Cortex of kidney (tissue), 1 donor: ENCODE measurements around the gene HEPACAM.

Source experiments
- DNase-seq: peaks from one replicate; lab custom pipeline; 2025; lab: John Stamatoyannopoulos, UW

The HEPACAM gene

DNA sequence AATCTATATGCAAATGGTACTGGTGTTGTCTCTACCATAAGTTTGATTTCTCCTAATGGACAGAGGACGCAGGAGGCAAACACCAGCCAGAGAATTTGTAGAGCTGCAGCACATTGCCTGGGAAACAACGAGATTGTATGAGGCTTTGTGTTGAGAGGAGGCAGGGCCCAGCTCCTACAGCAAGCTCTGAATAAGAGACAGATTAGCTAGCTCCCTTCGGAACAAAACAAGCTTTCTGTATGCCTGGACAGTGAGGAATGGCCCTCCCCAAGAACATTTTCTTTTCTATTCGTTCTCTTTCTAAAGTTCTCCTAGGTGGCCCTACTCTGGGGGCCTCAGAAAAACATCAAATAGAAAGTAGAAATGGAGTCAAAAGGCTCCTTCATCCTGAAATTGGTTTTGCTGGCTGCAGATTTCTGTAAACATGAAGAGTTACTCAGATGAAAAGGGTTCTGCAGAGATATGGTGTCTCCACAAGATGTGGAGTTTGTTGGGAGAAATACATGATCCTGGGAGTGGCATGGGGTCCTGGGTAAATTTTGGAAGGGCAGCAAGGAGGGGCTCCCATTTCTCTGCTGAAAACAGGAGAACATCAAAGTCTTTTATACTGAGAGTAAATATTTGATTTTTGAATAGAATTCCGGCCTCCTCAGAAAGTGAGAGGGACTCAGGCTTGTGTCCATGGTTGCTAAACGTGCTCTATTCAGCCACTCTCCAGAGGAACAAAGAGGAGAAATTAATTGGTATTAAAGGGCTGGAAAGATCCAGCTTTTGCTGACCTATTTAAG, 6.8 kb upstream of the HEPACAM start:
- no peak for DNase-seq

DNA sequence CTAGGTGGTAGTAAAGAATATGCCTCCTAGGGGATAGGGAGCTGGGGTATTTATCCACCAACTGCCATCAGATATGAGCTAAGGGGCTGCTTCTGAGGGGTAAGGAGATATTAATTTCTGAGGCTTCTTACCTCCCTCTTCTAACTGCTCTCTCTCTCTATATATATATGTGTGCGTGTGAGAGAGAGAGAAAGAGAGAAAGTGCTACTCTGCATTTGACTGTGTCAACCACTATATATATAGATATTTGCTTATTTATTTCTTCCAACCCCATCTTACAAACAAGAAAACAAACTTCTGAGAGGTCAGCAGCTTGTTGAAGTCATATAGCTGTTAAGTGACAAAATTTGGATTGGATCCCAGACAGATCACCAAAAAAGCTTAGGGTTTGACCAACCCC, 5.9 kb upstream of the HEPACAM start:
- DNase-seq, result no peak

DNA sequence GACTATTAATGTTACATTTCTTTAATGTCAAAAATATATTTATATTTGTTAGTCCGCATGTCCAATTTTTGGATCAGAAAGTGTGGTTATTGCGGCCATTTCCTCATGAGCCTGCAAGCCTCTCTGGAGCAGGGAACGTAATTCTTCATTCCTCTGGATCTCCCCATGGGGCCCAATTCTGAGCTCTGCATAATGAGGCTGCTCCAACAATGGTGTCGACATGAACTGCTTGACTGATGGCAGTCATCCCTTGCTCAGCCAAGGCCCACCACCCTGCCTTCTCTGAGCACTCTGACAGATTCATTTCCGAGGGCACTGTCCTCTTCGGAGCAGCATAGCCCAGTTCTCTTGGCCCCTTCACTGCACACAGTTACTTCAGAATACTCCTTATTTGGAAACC, 3.1 kb upstream of the HEPACAM start:
- DNase-seq, result no peak

DNA sequence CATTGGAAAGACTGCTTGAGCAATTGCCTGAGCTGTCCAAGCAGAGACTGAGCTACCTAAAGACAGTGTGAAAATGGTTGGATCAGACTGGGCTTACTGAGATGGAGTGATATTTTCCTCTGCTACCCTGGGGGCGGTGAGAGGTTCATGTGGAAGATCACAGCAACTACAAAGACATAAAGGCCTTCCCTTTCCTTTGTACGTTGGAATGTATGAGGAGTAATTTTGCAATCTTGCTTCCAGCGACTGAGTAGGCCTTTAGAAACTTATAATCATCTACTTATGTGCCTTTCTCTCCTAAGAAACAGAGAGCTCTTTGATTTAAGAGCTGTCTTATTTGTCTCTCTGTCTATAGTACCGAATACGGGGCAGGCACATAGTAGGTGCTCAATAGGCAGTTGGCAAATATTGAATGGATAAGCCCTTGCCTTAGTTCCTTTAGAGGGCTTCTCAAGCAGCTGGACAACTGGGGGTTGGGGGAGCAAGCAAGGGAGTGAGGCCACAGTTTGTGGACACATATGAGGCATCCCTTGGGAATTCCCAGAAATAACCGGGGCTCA, 2.4 kb upstream of the HEPACAM start:
- DNase-seq, result no peak

DNA sequence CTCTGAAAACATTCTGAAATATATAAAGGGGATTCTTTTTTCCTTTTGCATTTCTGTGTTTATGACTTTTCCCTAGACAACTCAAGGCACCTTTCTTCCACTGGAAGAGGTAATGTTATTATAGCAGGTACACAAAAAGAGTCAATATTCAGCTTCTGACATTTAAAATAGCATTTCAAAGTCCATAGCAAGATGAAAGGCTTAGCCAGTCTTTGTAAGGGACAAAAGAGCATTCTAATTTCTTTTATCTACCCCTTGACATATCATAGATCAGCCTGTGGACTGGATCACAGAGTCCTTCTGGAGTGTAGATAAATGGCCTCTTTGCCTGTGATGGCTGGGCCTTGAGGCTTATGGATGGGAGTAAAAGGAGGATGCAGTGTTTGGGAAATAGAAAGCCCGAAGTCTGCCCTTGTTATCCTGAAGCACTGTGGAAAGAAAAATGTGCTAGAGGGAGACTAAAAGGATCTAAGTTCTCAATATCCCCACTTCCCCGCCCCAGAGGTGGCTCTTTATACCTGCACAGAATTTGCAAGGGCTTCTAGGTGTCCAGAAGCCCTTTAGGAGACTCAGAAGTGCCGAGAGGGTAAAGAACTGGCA, 1.6 kb upstream of the HEPACAM start:
- no peak for DNase-seq

DNA sequence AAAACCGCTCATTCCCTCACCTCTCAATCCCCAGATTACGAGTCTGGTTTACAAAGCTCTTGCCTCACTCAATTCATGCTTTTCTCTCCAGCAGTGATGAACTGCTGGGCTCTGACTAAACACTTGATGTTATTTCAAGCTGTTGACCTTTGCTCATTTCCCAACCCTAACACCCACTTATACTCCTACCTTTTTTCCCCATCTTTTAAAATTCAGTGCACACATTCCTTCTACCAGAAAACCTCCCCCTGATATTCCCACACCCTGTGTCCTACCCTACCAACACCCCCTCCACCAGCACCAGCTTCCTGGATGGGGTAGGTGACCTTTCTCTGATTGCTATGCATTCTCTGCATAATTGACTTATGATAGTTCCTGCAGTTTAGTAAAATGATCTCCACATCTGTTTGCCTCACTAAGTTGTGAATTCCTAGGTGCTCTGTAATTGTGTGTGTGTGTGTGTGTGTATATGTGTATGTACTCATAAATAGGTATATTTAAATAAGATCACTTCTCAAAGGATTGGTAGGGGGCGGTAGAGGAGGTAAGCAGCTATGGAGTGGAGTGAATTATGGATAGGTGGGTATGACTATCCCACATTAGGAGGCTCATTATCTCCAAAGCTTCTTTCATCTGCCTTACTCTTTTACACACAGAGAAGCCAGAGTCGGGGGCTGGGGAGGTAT, 842 bp downstream of the HEPACAM start:
- no peak for DNase-seq

DNA sequence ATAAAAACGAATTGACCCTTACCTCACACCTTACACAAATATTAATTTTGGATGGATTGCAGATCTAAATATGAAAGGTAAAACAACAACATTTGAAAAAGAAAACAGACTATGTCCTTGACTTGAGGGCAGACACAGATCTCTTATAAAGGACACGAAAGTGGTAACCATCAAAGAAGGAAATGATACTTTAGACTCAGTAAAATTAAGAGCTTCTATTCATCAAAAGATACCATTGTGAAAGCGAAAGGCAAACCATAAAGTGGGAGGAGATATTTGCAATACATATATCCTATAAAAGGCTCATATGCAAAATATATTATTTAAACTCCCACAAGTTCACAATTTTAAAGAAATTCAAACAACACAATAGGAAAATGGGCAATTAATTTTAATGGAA, 5.0 kb downstream of the HEPACAM start:
- DNase-seq, result no peak

DNA sequence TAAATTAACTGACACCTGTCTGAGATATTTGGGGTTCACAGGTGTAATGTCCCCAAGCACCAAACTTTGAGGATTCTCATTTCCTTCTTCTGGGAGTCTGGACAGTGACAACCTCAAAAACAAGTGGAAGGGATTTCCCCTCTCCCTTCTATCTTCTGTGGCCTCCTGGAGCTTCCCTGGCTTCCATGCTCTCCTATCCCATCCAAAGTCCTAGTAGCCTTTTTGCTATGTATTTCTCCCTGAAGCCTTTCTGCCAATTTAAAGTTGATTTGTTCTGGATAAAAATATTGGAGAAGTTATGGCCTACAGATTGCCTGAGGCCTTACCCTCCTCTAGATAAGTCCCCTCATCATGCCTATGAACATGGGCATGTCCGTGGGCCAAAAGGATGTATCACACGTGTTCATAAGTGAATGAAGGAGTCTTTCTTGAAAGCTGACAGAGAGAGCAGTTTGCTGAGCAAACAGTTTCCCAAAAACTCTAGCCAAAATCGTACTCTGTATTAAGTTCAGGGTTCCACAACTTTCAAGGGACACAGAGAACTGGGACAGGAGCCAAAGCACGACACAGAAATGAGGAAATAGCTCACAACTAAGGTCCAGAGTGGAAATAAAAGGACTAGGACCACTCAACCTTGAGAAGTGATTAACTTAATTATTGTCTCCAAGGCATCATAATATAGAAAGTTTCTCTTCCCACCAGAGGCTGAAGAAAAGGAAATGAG, 6.7 kb downstream of the HEPACAM start:
- no peak for DNase-seq

DNA sequence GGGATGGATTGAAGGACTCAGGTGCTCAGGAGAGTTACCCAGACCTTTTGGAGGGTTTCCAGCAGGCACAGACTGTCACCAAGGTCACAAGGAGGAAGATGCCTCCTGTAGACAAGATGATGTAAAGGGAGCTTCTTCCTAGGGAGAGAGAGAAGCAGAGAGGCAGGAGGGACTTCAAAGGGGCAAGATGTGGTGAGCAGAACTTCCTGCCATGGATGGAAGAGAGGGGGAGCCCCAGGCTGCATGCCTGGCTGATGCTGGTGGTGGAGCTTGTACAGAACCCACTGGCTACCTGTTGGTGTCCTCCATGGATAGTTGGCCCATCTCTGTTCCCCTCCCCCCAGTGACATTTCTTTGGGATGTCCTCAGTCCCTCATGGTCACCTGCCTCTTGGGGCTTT, 12.6 kb downstream of the HEPACAM start:
- DNase-seq, result no peak

DNA sequence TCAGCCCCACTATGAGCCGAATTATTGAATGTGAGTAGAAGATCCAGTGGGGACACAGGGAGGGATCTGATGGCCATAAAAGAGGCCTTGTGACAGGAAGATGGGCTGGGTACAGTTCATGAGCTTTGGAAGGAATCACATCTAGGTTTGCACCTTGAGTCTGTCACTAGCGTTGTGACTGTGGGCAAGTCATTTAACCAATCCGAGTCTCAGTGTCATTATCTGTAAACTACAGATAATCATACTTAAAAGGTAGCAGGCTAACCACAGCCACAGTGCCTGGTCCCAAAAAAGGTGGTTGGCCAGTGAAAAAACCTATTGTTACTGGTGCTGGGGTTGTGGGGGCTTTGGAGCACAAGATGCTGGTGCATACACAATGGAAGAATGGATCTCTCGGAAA, 13.0 kb downstream of the HEPACAM start:
- no peak for DNase-seq

DNA sequence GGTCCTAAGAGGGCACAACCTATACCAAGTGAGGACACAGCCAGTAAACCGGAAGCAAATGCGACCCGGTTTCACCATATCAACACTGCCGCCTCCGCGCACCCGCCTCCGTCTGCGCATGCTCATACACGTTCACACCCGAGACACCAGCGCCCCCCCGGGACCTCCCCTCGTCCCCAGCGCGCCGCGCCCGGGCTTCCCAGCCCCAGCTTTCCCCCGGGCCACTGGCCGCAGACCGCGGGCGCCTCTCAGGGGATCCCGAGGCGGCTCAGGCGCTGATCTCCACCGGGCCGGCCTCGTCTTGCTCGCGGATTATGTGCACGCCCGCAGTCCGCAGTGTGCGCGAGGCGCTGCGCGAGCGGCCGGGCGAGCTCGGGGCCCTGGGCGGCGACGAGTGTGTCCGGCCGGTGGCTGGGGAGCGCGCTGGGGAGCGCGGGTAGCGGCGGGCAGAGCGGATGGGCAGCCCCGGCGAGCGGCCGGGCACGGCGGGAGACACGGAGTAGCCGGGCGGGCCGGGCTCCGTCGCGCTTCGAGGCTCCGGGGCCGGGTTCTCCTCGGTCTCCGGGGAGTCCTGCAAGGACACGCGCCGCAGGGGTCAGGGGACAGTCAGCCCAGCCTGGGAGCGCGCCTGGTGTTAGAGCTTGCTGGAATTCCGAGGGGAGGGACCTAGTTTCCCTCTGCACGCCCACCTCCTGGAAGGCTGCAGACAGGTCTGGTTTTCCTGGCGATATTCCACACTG, 14.8 kb downstream of the HEPACAM start:
- no peak for DNase-seq

DNA sequence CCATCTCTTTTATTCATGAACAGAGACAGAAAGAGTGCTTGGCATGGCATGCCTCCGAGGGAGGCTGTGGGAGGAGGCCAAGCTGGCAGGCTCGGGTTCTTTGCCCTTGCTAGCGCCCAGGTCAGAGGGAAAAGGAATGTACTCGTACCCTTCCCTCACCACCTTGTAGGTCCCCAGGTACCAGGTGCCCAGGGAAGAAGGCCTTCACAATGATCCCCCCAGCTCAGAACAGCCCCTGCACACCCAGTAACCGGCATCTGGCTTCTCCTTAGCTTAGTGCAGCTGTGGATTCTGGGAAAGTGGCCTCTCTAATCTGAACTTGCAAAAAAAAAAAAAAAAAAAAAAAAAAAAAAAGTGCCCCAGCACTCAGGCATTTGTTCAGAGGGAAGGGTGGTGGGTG, 15.5 kb downstream of the HEPACAM start:
- DNase-seq, result no peak

DNA sequence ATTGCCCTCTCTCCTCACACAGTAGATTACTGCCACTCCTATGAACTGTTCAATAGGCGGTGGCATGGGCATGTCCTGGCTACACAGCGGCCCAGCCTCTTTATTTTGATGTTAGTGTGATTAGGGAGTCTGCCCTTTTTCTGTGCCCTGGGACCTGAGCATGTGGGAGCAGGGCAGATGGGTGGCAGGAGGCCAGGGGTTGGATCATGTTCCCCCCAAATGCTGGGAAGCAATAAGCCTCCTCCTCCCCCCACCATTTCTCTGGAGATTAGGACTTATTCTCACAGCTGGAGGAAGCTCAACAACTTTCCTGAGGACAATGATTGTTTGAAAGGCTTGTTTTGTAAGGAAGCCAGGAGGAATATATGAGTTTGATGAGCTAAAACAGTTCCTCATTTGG, 15.9 kb downstream of the HEPACAM start:
- DNase-seq, result no peak

DNA sequence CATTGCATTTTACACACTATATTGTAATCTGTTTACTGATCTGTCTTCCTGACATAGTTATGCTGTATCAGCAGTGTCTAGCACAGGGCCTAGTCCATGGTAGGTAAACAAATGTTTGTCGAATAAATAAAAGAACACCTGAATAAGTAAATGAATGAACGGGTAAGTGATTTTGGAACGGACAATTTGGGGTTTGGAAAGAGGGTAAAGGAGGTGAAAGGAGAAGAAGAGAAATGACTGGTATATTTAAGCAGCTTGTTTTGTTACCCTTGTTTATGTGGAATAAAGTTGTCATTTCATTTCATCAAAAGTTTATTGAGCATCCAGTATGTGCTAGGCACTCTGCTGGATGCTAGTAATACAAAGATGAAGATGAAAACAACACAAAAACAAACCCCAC, 16.9 kb downstream of the HEPACAM start, which contains the start of gene HEPN1:
TSS of gene HEPN1 (plus strand) at position 301 of the 400 bp plus-strand sequence.
- DNase-seq, result no peak

DNA sequence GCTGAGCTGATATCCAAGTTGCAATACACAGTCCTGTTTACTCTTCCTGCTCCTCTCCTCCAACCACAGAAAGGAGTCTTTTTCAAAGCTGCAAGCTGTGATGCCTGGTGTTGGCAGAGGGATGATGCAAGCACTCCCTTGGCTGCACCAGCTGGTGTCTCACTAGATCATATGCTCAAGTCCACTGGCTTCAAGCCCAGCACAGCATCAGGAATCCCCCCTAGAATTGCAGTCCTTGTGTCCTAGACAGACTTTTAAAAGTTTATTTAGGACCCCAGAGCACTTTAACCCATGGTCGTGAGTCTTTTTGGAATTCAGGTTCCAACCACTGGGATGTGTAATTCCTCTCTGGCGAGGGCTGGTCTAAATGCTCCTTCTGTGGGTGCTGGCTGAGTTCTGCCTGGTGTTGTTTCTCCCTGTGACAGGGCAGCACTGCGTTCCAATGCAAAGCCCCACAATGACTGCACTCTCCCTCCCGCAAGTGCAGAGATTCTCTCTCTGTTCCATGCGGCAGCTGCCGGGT, 18.7 kb downstream of the HEPACAM start:
- no peak for DNase-seq

DNA sequence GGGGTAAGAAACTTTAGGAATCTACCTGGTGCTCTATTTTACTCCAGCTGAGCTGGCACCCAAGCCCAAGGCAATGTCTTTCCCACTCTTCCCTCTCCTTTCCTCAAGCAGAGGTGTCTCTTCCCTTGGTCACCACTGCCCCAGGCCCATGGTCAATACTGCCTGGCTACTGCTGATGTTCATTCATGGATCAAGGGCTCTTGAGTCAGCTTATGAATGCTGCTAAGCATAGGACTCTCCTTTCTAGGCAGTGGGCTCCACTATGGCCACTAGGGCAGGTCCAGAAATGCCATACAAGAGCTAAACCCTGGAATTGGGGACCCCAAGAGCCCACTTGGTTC, 19.5 kb downstream of the HEPACAM start:
- DNase-seq, result no peak

DNA sequence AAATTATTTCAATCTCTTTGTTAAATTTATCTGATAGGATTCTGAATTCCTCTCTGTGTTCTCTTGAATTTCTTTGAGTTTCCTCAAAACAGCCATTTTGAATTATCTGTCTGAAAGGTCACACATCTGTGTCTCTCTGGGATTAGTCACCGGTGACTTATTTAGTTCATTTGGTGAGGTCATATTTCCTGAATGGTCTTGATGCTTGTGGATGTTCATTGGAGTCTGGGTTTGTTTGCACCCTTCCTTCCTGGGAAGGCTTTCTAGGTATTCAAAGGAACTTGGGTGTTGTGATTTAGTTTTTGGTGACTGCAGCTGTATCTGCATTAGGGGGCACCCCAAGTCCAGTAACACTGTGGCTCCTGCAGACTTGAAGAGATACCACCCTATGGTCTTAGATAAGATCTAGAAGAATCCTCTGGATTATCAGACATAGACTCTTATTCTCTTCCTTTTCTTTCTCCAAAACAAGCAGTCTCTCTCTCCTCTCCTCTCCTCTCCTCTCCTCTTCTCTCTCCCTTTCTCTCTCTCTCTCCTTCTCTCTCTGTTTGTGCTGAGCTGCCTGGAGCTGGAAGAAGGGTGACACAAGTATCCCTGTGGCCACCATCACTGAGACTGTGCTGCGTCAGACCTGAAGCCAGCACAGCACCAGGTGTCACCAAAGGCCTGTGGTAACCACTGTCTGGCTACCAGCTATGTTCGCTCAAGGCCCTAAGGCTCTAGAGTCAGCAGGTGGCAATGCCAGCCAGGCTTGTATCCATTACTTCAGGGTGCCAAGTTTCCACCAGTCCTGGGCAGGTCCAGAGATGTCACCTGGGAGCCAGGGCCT, 20.1 kb downstream of the HEPACAM start:
- no peak for DNase-seq

DNA sequence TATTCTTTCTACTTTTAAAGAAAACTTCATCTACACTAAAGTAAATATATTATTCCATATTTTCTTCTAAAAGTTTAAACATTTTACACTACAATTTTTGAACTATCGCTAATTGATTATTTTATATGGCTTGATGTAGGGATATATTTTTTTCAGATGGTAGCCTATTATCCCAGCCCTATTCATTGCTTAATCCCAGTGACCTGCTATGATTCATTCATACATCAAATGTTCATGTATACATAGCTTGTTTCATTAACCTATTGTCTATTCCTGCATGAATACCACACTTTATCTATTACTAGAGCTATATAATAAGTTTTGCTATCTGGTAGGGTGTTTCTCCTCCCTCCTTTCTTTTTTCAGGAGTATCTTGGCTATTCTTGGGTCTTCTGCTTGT, 33.2 kb downstream of the HEPACAM start:
- DNase-seq, result no peak

DNA sequence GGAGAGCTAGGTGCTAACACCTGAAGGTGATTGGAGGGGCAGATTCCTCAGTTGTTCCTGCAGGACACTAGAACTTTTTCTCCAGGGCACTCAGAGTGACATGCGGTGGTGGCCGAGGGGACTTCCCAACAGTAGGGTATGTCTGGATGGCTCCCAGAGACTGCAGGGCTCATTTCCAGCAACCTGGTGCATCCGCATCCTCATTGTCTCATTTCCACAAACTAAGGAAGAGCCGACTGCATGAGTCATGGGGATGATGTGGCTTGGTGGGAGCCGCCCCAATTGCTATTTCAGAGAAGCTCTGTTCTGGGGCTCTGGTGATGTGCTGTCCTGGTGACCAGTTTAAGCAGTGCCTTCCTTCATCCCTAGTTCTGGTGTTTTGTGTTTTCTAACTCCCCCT, 35.4 kb downstream of the HEPACAM start:
- DNase-seq, result no peak

DNA sequence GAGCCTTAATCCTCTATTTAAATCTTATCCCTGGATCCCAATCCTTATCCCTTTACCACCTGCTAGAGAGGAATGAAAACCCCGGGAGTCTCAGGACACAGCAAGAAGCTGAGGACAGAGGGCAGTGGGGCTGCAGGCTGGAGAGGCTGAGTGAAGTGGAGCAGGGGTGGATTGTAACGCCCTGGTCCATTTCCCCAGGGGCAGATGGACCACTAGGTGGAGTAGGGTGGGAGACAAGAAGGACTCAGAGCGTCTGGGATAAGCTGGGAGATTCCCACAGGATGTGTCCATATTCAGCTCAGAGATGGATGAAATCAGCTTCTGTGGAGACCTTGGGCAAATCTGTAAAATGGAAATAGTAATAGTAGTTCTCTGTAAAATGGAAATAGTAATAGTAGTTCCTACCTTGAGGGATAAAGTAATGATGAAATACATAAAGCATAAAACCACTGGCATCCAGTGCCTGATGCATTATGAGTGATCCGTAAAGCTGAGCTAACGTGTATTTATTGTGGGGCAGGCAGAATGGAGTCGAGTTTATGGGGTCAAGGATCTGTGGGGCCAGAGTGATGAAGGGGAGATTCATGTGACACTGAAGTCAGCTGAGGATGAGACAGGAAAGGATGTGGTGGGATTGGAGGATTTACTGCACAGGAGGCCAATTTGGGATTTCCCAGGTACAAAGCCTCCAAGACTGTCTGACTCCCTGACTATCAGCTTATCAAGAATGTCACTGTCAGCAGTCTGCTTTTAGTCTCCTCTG, 36.3 kb downstream of the HEPACAM start:
- no peak for DNase-seq
